Measurements from ENCODE around the gene AKAP6.

The AKAP6 gene

GRCh38 chr14:32633930-32634329, 304.8 kb downstream of the AKAP6 start:
- no peak for DNase-seq

GRCh38 chr14:32635061-32635719, 306.1 kb downstream of the AKAP6 start:
- DNase-seq, result no peak

GRCh38 chr14:32637582-32637981, 308.5 kb downstream of the AKAP6 start:
- no peak for DNase-seq

GRCh38 chr14:32639208-32639607, 310.1 kb downstream of the AKAP6 start:
- DNase-seq, result no peak

- DNase-seq, result no peak
Observed at GRCh38 chr14:32645551-32645950, 316.5 kb downstream of the AKAP6 start.

- no peak for DNase-seq
Observed at GRCh38 chr14:32648434-32648833, 319.3 kb downstream of the AKAP6 start.

- DNase-seq, result no peak
Observed at GRCh38 chr14:32650030-32650429, 320.9 kb downstream of the AKAP6 start.

GRCh38 chr14:32650665-32651064, 321.6 kb downstream of the AKAP6 start:
- no peak for DNase-seq

- no peak for DNase-seq
Observed at GRCh38 chr14:32654106-32654505, 325.0 kb downstream of the AKAP6 start.

- DNase-seq, result no peak
Observed at GRCh38 chr14:32656601-32657000, 327.5 kb downstream of the AKAP6 start.

- DNase-seq, result no peak
Observed at GRCh38 chr14:32657081-32657480, 328.0 kb downstream of the AKAP6 start.

- DNase-seq, result no peak
Observed at GRCh38 chr14:32661216-32661615, 332.1 kb downstream of the AKAP6 start.

GRCh38 chr14:32662211-32662610, 333.1 kb downstream of the AKAP6 start:
- no peak for DNase-seq

GRCh38 chr14:32666308-32666707, 337.2 kb downstream of the AKAP6 start:
- no peak for DNase-seq

- DNase-seq, result no peak
Observed at GRCh38 chr14:32667287-32667686, 338.2 kb downstream of the AKAP6 start.

- no peak for DNase-seq
Observed at GRCh38 chr14:32667791-32668190, 338.7 kb downstream of the AKAP6 start.

- DNase-seq, result no peak
Observed at GRCh38 chr14:32669391-32669790, 340.3 kb downstream of the AKAP6 start.

- no peak for DNase-seq
Observed at GRCh38 chr14:32675433-32675832, 346.3 kb downstream of the AKAP6 start.

GRCh38 chr14:32677129-32677780, 348.2 kb downstream of the AKAP6 start:
- no peak for DNase-seq

- no peak for DNase-seq
Observed at GRCh38 chr14:32678088-32678487, 349.0 kb downstream of the AKAP6 start.

- DNase-seq, result peak; percentile 23
Observed at GRCh38 chr14:32679927-32680612, 351.0 kb downstream of the AKAP6 start.

GRCh38 chr14:32681598-32681997, 352.5 kb downstream of the AKAP6 start:
- no peak for DNase-seq

- DNase-seq, result no peak
Observed at GRCh38 chr14:32682214-32682613, 353.1 kb downstream of the AKAP6 start.

- DNase-seq, result no peak
Observed at GRCh38 chr14:32683679-32684078, 354.6 kb downstream of the AKAP6 start.

Measured in NCI-H2107 (cell line).